Glomerular endothelial cell (primary cell): Measurements from ENCODE around the gene C1QTNF4. TPM values are rescaled to one million over a fixed set of nuclear protein-coding genes. Genes with fewer than 3 reads are reported as not detected.
"Not testable (repeated sequence)": the region's sequence is repeated elsewhere in the genome, so short reads cannot be mapped to it uniquely, and the experiment has no call there.

Source experiments
- DNase-seq: peaks from one replicate; pipeline ENCODE4 v3.0.0-alpha.2; 2011; ENCODE audit warnings: low read depth, low spot score; ENCODE audit errors: extremely low read depth
- total RNA-seq: library from RNA; depleted of rRNA; stranded (reverse); fragments of >200 nt; gene quantifications from 2 replicates; pipeline ENCODE4 v1.2.3, GENCODE V29; 2015

C1QTNF4 gene
- total RNA-seq, result 0.29 and 1.3 TPM in 2 replicates

DNA sequence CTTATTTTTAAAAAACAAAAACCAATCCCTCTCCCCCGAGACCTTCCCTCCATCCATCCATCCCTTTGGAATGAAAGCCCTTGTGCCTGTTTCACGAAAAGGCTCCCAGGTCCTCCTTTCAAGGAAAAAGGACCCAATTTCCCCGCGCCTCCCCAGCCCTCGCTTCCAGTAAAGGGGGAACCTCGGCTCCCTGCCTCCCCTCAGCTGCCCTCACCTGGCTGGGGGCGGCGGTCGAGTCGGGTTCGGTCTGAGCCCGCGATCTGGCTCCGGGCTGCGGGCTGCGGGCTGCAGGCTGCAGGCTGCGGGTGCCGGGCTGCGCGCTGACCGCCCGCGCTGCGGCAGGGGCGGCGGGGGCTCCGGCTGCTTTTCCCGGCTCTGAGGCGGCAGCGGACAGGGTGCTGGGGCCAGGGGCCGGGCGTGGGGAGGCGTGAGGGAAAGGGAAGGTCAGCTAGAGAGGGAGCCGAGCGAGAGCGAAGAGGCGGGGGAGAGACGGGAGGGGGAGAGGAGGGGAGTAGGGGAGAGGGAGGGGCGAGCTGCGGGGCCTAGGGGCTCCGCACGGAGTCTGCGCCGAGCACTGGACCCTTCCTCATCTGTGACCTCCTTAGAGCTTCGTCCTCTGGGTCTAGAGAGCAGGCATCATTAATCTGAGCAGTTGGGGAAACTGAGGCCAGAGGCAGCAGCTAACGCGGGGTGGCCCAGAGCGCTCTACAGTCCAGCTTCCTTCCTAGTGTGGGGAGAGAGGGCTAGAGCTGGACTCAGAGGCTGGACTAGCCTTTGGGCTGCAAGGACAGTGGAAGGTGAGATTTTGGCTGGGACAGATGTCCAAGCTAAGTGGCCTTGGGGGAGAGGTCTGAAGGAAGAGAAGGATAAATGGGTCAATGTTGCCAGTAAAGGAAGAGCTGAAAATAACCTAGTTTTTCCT is at the start of gene C1QTNF4:
Gene C1QTNF4 (minus strand): TSS at position 478 of the 922 bp plus-strand sequence. CDS start 3,601 bp downstream, outside the sequence.
- no peak for DNase-seq

- DNase-seq, result peak; percentile 75
Observed at GRCh38 chr11:47642099-47642855, 48.1 kb upstream of the C1QTNF4 start, which contains the start of gene MTCH2. Gene MTCH2 (minus strand): TSS chr11:47642559. CDS start chr11:47642465, 94 bp downstream.

GRCh38 chr11:47641600-47642098 is 47.4 kb upstream of the C1QTNF4 start:
- no peak for DNase-seq

GRCh38 chr11:47640506-47640905 is 46.3 kb upstream of the C1QTNF4 start:
- not testable (repeated sequence) for DNase-seq

GRCh38 chr11:47636331-47636730 is 42.1 kb upstream of the C1QTNF4 start:
- DNase-seq, result not testable (repeated sequence)

DNA sequence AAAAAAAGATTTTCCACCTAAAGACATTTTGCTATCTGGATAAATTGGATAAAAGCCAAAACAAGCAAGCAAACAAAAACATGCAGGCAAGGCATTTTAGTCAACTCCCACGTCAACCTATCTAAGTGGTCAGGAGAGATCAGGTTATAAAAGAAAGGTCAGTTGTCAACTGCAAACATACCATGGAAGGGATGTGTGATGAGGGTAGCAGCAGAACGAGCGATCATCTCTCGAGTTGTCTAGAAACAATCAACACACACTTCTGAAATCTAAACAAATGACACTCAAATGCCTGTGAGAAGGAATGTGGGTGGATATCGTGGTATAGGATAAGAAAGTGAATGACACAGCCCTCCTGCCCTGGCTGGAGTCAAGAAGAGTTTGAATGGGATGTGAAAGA is 37.3 kb upstream of the C1QTNF4 start:
- DNase-seq, result no peak

DNA sequence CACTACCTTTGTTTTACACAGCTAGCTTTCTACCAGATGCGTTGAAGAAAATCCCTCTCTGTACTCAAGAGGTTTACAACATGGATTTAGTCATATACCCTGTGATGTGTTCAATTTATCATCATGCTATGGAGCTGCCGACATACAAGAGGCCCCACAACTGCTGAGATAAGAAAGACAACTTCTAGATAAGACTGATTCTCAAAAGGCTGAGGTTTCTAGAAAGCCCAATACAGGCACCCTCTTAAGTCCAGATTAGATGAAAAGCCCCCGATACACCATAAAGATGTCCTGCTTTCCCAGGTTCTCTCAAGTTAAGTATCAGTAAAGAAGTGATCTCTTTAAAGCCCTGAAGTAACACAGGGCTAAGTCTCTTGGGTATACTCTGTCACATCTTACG is 33.8 kb upstream of the C1QTNF4 start:
- DNase-seq, result no peak

GRCh38 chr11:47626234-47626633 is 32.0 kb upstream of the C1QTNF4 start:
- no peak for DNase-seq

GRCh38 chr11:47620836-47621378 is 26.7 kb upstream of the C1QTNF4 start:
- no peak for DNase-seq

- no peak for DNase-seq
Observed at GRCh38 chr11:47617417-47617809, 23.2 kb upstream of the C1QTNF4 start.

- peak; percentile 34 for DNase-seq
Observed at GRCh38 chr11:47616726-47617416, 22.7 kb upstream of the C1QTNF4 start.

GRCh38 chr11:47615249-47615648 is 21.0 kb upstream of the C1QTNF4 start:
- DNase-seq, result no peak

GRCh38 chr11:47611348-47611794 is 17.2 kb upstream of the C1QTNF4 start:
- DNase-seq, result no peak

DNA sequence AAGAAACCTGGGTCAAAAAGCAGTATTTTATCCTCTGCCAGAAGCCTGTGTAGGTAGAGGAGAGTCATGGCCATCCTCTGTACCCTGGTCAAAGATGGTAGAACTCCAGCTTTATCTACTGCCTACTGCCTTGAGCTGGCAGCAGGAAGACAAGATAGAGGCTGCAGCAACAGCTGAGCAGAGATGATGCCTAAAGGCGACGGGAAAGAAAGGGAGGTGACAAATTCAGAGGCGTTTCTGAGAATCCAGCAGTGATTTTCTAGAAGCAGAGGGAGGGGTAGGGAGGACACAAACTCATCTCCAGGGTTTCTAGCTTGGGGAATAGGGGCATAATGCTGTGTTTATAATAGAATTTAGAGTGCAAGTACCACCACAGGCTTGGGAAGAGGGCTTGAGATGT is 15.5 kb upstream of the C1QTNF4 start:
- no peak for DNase-seq

GRCh38 chr11:47607380-47607779 is 13.2 kb upstream of the C1QTNF4 start:
- DNase-seq, result no peak

DNA sequence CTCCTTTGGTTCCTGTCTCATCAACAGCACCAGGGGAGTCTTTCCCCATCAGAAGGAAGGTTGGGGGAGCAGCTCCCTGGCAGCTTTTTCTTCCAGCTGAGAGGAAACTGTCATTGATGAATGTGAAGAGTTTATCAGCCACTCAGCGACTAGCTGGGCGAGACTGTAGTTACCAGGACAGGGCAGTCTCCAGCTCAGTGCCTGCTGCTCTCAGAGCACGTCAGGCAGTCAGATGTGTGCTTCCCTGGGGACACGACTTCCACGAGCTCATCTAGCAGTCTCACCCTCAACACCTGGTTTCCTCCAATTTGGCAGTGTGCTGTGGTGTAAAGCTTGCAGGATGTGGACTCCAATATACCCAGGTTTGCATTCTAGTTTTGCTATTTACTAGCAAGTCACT is 12.5 kb upstream of the C1QTNF4 start:
- DNase-seq, result no peak

- DNase-seq, result no peak
Observed at GRCh38 chr11:47605921-47606320, 11.7 kb upstream of the C1QTNF4 start.

DNA sequence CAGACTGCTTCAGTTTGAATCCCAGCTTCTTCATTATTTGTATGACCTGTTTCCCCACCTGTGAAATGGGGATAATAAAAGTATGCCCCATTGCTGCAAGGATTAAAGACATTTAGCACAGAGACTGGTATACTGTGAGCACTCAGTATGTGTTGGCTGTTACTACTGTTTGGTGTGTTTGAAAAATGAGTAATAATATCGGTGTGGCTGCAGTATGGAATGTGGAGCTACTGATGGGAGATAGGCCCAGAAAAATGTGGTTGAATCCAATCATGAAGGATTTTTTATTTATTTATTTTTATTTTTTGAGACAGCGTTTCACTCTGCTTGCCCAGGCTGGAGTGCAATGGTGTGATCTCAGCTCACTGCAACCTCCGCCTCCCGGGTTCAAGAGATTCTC is 9.1 kb upstream of the C1QTNF4 start:
- DNase-seq, result no peak

DNA sequence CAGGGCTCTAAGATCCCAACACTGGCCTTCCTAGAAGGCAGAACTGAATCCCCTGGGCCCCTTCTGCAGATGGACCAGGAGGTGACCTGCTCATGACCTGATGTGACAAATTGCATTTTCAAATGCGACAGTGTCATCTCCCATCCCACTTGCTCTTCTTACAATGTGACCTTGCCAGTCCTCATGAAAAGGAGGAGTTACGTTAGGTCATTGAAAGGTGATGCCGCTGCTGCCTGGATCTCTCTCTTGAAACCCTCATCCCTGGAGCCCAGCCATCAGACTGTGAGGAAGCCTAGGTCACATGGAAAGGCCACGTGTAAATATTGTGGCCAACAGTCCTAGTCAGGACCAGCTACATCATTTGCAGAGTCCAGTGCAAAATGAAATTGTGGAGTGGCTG is 5.7 kb upstream of the C1QTNF4 start:
- DNase-seq, result no peak

DNA sequence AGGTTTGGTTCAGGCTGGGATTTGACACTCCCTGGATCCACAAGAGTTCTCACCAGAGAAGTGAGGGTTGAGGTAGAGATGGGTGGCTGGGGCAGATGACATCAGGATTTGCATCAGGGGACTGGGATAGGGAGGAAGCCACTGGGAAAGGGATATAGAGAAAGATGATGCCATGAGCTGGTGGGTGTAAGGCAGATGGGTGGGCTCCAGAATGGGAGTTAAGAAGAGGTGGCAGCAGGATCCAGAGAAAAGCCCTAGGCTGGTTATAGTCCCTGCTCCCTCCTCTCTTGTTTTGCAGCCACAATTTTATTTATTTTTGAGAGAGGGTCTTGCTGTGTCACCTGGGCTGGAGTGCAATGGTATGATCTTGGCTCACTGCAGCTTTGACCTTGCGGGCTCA is 1.8 kb upstream of the C1QTNF4 start:
- DNase-seq, result no peak
